Anterior cingulate cortex (tissue), 58 donors: ENCODE data around the gene GART.
"Not testable (repeated sequence)": the region's sequence is repeated elsewhere in the genome, so short reads cannot be mapped to it uniquely, and the experiment has no call there.

Experiments
- DNase-seq, 58 donors: peaks; one replicate each; lab custom pipeline; 2025; lab: John Stamatoyannopoulos, UW

The GART gene

DNA sequence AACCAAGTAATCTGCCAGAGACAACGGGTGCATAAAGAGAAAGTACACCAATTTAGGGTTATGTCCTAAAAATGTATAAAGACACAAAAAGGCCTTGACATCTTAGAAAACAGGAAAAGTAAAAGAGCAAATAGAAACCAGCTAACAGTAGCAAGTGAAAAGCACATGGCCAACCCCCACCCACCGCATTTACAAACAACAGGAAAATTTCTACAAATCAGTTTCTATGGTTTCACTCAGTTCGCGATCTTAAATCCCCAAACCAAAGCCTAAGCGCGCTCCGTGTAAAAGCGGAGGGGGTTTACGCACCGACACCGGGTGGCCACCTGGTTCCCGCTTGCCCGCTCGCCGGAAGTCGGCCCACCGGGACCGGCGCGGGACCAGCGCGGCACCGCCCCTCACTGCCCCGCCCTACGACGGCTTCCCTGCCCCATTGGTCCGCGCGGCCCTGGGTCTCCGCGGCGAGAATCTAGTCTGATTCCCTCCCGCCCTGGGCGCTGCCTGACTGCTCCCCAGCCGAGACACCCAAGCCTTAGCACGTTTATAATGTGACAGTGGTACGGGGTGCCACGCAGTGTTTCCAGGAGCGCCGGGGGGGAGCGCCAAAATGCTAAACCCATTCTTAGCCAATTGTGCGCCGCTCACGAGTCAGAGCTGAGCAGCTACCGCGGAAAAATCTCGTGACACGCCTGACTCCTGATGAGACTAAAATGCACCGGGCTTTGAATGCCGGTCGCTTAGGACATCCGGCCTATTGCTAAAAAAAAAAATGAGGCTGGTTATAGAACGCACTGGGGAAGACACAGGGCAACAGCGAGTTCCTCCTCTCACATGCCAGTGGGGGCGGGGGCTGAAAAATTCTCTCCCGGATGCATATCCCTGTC lies at the start of gene GART:
Gene GART, minus strand, starts transcription at position 362 of the 884 bp plus-strand sequence. CDS start 2,802 bp downstream, outside the sequence.
- DNase-seq: peak in 57 of 58 donors; percentile 37 to 87 (median 74)

DNA sequence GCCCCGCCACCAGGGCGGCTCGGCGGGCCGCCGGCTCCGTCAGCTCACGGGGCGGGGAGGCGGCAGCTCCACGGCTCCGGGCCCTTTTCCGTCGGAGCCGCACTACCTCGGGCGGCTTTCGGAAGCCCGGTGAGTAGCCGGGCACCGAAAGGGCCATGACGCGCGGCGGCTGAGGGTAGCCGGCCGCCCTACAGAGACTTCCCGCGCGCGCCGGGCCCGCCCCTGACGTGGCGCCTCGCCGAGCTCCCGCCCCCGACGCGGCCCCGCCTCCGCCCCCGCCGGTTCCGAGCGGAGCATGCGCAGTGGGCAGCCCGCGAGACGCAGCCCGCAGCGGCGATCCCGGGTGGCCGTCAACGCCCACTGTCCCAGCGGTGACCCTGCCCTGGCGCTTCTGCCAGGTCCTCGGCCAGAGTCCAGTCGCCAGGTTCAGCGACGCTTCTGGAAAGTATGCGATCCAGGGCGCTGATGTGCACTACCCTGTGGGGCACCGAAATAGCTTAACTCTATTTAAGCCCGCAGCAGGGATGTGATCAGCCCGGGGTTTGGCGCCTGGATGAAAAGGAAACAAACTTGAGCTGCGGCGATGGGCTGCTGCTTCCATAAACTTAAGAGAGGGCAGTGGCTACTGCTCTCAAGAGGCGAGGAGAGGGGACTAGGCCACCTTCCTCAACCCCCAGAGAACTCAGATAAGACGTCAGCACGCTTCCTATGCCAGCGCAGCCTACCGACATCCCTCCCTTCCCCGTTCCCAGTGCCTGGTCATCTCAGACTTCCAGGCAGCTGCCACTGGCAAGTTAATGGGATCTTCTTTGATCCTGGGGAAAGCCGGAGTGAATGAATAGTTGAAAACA lies 46.8 kb upstream of the GART start, which contains the start of gene DONSON:
Gene DONSON, minus strand, starts transcription at position 200 of the 851 bp plus-strand sequence. Its CDS starts 43 bp downstream, at position 157.
- DNase-seq: peak in 57 of 58 donors; percentile 25 to 90 (median 79)

DNA sequence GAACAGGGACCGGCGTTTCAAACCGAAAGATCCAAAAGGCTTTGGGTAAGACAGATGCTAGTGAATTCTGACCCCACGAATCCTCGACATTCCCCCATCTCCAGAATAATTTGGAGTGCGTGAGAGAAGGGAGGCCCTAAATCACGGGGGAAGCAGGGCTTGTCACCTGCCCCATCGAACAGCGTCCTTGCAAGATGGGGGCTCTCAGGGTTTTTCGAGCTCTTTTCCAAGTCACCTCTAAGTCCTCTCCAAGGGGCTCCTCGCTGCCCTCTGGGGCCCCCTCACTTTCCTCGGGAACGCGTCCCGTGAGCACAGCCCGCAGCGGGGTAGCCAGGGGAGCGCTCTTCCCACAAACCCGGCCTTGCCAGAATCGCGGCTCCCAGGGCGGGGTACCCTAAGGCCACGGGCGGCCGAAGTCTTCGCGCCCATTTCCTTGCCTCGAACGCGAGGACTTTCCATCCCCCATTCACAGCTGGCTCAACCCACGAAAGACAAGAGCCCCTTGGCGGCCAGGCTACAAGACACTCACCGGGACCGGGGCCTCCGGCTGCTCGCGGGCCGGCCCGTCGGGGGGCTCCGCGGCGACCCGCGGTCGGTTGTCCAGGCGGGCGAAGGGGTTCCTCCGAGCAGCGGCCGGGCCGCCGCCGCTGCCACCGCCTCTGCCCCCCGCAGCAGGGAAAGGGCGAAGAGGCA lies 46.0 kb upstream of the GART start:
- peak in 29 of 58 donors; percentile 8 to 59 (median 36) for DNase-seq

DNA sequence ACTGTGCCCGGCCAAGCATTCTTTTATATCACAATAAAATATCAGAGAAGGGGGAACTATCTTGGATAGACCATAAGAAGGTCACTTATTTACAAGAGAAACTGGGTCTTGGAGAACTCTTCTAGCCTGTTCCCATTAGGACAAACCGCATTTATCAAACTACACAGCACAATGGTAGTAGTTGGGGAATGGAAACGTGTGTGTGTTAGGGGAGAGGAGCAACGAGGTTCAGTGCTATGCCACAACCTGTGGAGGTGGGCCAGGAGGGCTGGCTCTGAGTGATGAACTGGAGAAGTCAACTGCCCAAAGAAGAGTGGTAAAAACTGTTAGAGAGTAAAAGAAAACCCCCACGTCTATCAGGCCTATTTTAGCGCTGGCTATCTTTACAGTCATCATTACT lies 45.0 kb upstream of the GART start:
- DNase-seq: no peak

GRCh38 chr21:33584455-33584854 lies 42.5 kb upstream of the GART start:
- no peak for DNase-seq

GRCh38 chr21:33578959-33579542 lies 37.1 kb upstream of the GART start:
- DNase-seq: no peak

DNA sequence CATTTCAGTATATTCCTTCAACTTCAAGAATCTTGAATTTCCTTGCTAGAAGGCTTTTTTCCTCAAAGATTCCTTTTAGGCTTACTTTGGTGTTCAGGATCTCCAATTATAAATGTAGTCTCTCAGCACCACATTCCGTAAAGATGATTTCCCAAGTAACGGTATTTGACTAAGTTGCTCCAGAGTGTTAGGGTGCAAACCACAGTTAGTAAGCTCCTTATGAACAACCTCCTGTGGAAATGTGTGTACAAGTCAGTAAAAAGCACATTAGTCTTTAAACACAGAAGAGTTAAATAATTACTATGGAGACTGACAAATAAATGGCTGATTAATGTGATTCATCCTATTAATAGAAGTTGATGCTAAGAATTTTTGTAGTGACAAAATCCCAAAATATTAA lies 36.3 kb upstream of the GART start:
- no peak for DNase-seq

GRCh38 chr21:33576741-33577141 lies 34.8 kb upstream of the GART start:
- not testable (repeated sequence) for DNase-seq

DNA sequence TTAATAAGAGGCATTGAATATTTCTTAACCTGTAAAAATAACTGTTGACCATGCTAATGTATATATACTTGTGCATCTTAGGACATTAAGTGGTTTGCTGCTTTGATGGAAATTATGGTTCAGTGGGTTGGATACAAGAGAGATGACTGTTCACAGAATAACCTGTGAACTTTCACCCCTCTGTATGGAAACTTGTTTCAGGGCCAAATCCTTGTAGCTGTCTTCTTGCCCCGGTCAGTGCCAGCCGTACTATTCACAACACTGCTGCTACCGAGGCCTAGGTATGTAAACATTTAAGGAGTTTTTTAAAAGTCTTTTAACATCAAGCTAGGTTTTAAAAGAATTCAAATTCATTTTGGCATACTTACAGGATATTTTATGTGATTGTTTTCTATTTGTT lies 30.4 kb upstream of the GART start:
- DNase-seq: no peak

- no peak for DNase-seq
Measured at GRCh38 chr21:33569991-33570390, 28.1 kb upstream of the GART start.

- no peak for DNase-seq
Measured at GRCh38 chr21:33568448-33568847, 26.5 kb upstream of the GART start.

GRCh38 chr21:33567914-33568313 lies 26.0 kb upstream of the GART start:
- DNase-seq: no peak

DNA sequence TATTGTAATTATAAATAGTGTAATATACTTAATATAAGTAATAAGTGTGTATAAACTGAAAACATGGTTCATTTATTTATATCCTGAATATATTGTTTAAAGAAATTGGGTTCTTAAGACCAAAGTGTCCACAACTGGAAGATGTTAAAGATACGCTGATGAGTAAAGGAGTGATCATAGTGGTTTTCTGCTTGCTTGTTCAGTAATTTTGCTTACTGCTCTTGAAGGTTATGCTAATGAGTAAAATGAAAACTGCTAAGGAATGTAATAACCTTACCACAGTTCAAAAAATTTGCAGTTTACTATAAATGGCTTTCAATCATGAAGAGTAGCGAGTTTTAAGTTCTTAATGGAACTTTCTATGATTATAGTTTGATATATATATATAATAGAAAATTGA lies 24.6 kb upstream of the GART start:
- no peak for DNase-seq

- DNase-seq: no peak
Measured at GRCh38 chr21:33562389-33562788, 20.5 kb upstream of the GART start.

GRCh38 chr21:33561373-33561772 lies 19.5 kb upstream of the GART start:
- DNase-seq: no peak

- no peak for DNase-seq
Measured at GRCh38 chr21:33560965-33561364, 19.0 kb upstream of the GART start.

DNA sequence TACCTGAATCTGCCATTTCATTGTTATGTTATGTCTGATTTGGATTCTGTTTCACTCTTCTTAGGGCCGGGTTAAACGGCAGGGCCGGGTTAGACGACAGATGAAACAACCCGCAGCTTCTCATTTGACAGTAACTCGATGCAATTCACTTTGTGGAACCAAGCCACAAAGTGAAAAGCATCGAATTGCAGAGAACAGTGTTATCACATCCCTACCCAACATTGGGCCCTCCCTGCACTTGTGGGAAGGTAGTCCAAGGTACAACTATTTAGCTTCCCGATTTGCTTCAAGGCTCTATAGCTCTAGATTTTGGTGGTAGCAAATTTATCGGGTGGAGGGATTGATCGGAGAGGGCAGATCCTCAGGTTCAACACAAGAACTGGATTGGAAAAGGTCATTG lies 17.9 kb upstream of the GART start:
- no peak for DNase-seq

GRCh38 chr21:33558777-33559421 lies 17.0 kb upstream of the GART start:
- no peak for DNase-seq

GRCh38 chr21:33557447-33557846 lies 15.5 kb upstream of the GART start:
- no peak for DNase-seq

- no peak for DNase-seq
Measured at GRCh38 chr21:33554982-33555344, 13.0 kb upstream of the GART start.
